HG03457 (cell line): ENCODE measurements around the gene OGDH.

Experiments used
- ATAC-seq: cut with Tn5 transposase; IDR thresholded peaks from one replicate; pipeline ENCODE4 v1.9.1; 2021; ENCODE audit warnings: moderate number of reproducible peaks; ENCODE audit not compliant: unreplicated experiment

OGDH gene

GRCh38 chr7:44733708-44734481 lies 127.5 kb downstream of the OGDH start:
- no peak for ATAC-seq

GRCh38 chr7:44735403-44736165 lies 129.2 kb downstream of the OGDH start:
- no peak for ATAC-seq

- ATAC-seq: no peak
Observed at GRCh38 chr7:44736896-44737295, 130.5 kb downstream of the OGDH start.

GRCh38 chr7:44738051-44738723 lies 131.8 kb downstream of the OGDH start:
- no peak for ATAC-seq

GRCh38 chr7:44738876-44739665 lies 132.6 kb downstream of the OGDH start:
- no peak for ATAC-seq

- ATAC-seq: no peak
Observed at GRCh38 chr7:44740055-44740454, 133.6 kb downstream of the OGDH start.

GRCh38 chr7:44743750-44744149 lies 137.3 kb downstream of the OGDH start:
- no peak for ATAC-seq

- ATAC-seq: peak; percentile 51
Observed at GRCh38 chr7:44748045-44748947, 141.9 kb downstream of the OGDH start, which contains the start of gene ZMIZ2. TSS of gene ZMIZ2 (plus strand) at chr7:44748847. CDS start at chr7:44756250, 7,403 bp downstream.

GRCh38 chr7:44748948-44749731 lies 142.7 kb downstream of the OGDH start:
- ATAC-seq: peak; percentile 5

- no peak for ATAC-seq
Observed at GRCh38 chr7:44749992-44750391, 143.6 kb downstream of the OGDH start.

GRCh38 chr7:44750424-44750823 lies 144.0 kb downstream of the OGDH start:
- ATAC-seq: no peak

- ATAC-seq: peak; percentile 57
Observed at GRCh38 chr7:44750921-44751571, 144.6 kb downstream of the OGDH start.

- no peak for ATAC-seq
Observed at GRCh38 chr7:44752822-44753221, 146.4 kb downstream of the OGDH start.

- ATAC-seq: no peak
Observed at GRCh38 chr7:44754802-44755697, 148.6 kb downstream of the OGDH start.

- no peak for ATAC-seq
Observed at GRCh38 chr7:44755698-44756627, 149.5 kb downstream of the OGDH start.

GRCh38 chr7:44756904-44757303 lies 150.5 kb downstream of the OGDH start:
- no peak for ATAC-seq
